BLaER1 treated with 17β-estradiol and CSF1 and Interleukin-3, amounts not matched to agents 10 nM and 100 nM (cell line): ENCODE data around the gene FOLR1.

Source experiments
- H3K27ac ChIP-seq, 11 experiments: shearing (Covaris generic); formaldehyde crosslinking; 2 replicates each; pipeline ENCODE4 v1.8.1; 2022
- H3K27me3 ChIP-seq, 11 experiments: shearing (Covaris generic); formaldehyde crosslinking; 2 replicates each; pipeline ENCODE4 v1.8.1; 2022
- H3K36me3 ChIP-seq, 11 experiments: shearing (Covaris generic); formaldehyde crosslinking; 2 replicates each; pipeline ENCODE4 v1.8.1; 2022
- H3K4me1 ChIP-seq, 10 experiments: shearing (Covaris generic); formaldehyde crosslinking; 2 replicates each; pipeline ENCODE4 v1.8.1; 2022
- H3K4me2 ChIP-seq, 11 experiments: shearing (Covaris generic); formaldehyde crosslinking; 2 replicates each; pipeline ENCODE4 v1.8.1; 2022
- H3K4me3 ChIP-seq, 10 experiments: shearing (Covaris generic); formaldehyde crosslinking; 2 replicates each; pipeline ENCODE4 v1.8.1; 2022
- H3K9ac ChIP-seq, 11 experiments: shearing (Covaris generic); formaldehyde crosslinking; 2 replicates each; pipeline ENCODE4 v1.8.1; 2022
- H3K9me3 ChIP-seq, 11 experiments: shearing (Covaris generic); formaldehyde crosslinking; replicated peaks in 1 of 11; 2 replicates each; pipeline ENCODE4 v1.8.1; 2022
- H4K20me1 ChIP-seq, 11 experiments: shearing (Covaris generic); formaldehyde crosslinking; 2 replicates each; pipeline ENCODE4 v1.8.1; 2022
- Cebpa-rat ChIP-seq, 11 experiments: shearing (Covaris generic); IDR thresholded peaks; 2 replicates each; pipeline ENCODE4 v1.8.1; 2022

The FOLR1 gene

GRCh38 chr11:72235351-72236057 lies 43.6 kb downstream of the FOLR1 start:
- Histone ChIP-seq H4K20me1 (peaks cover 69 to 100% (median 88%) of the 10 kb centered on the region in 11 experiments), H3K4me2 (peak overlapping the region in 1 of 11 experiments; percentile 68; a peak in 1 of 22 replicates), H3K9ac (peak overlapping the region in 2 of 11 experiments; percentile 15 to 48; a peak in 1 of 22 replicates), H3K9me3 (no peaks in the 10 kb centered on the region), H3K4me1 (peaks cover 47 to 79% (median 61%) of the 10 kb centered on the region in 10 experiments), H3K36me3 (peaks cover 81 to 87% (median 84%) of the 10 kb centered on the region in 11 experiments), H3K4me3 (no peak overlapping the region), H3K27ac (no peak overlapping the region), H3K27me3 (peaks cover 26 to 39% (median 33%) of the 10 kb centered on the region in 11 experiments)
- TF ChIP-seq Cebpa-rat (IDR thresholded peaks at IDR 0.05) = no peak

- Histone ChIP-seq H3K4me3 (no peak overlapping the region), H3K27me3 (peaks cover 32 to 46% (median 39%) of the 10 kb centered on the region in 11 experiments), H3K9ac (peak overlapping the region in 1 of 11 experiments; percentile 12; a peak in 1 of 22 replicates), H3K9me3 (no peaks in the 10 kb centered on the region), H3K36me3 (peaks cover 75 to 80% (median 77%) of the 10 kb centered on the region in 11 experiments), H3K27ac (no peak overlapping the region), H3K4me2 (no peak overlapping the region), H4K20me1 (peaks cover 72 to 98% (median 84%) of the 10 kb centered on the region in 11 experiments), H3K4me1 (peaks cover 48 to 73% (median 63%) of the 10 kb centered on the region in 10 experiments)
- no peak for TF ChIP-seq Cebpa-rat (IDR thresholded peaks at IDR 0.05)
Measured at GRCh38 chr11:72236083-72236697, 44.2 kb downstream of the FOLR1 start.

GRCh38 chr11:72236774-72237111 lies 44.8 kb downstream of the FOLR1 start:
- 0 out of 22 replicates have a peak, but pooled peaks cover 0 to 2% (median 0%) of the 10 kb centered on the region in 11 experiments for H3K9me3 ChIP-seq
- H3K4me2 ChIP-seq = no peak overlapping the region
- H3K27ac ChIP-seq = no peak overlapping the region
- H3K27me3 ChIP-seq = peaks cover 38 to 52% (median 45%) of the 10 kb centered on the region in 11 experiments
- no peak for TF ChIP-seq Cebpa-rat (IDR thresholded peaks at IDR 0.05)
- peaks cover 70 to 92% (median 79%) of the 10 kb centered on the region in 11 experiments for H4K20me1 ChIP-seq
- no peak overlapping the region for H3K4me3 ChIP-seq
- H3K36me3 ChIP-seq = peaks cover 69 to 74% (median 71%) of the 10 kb centered on the region in 11 experiments
- no peak overlapping the region for H3K9ac ChIP-seq
- peaks cover 48 to 68% (median 59%) of the 10 kb centered on the region in 10 experiments for H3K4me1 ChIP-seq

- no peak for TF ChIP-seq Cebpa-rat (IDR thresholded peaks at IDR 0.05)
- Histone ChIP-seq H3K4me2 (no peak overlapping the region), H3K36me3 (peaks cover 63 to 69% (median 65%) of the 10 kb centered on the region in 11 experiments), H3K9me3 (peaks cover 0 to 8% (median 5%) of the 10 kb centered on the region in 11 experiments; a peak in 9 of 22 replicates), H3K27me3 (peaks cover 43 to 58% (median 51%) of the 10 kb centered on the region in 11 experiments), H3K9ac (no peak overlapping the region), H3K27ac (no peak overlapping the region), H3K4me1 (peaks cover 46 to 62% (median 55%) of the 10 kb centered on the region in 10 experiments), H3K4me3 (no peak overlapping the region), H4K20me1 (peaks cover 64 to 87% (median 75%) of the 10 kb centered on the region in 11 experiments)
Measured at GRCh38 chr11:72237112-72237931, 45.4 kb downstream of the FOLR1 start.

GRCh38 chr11:72238040-72238450 lies 46.1 kb downstream of the FOLR1 start:
- peaks cover 56 to 61% (median 58%) of the 10 kb centered on the region in 11 experiments for H3K36me3 ChIP-seq
- no peak overlapping the region for H3K9ac ChIP-seq
- TF ChIP-seq Cebpa-rat (IDR thresholded peaks at IDR 0.05) = no peak
- H3K4me2 ChIP-seq = peak overlapping the region in 4 of 11 experiments; percentile 89 to 95 (median 92); a peak in 5 of 22 replicates
- H3K4me3 ChIP-seq = no peak overlapping the region
- peaks cover 48 to 65% (median 58%) of the 10 kb centered on the region in 11 experiments for H3K27me3 ChIP-seq
- H3K4me1 ChIP-seq = peaks cover 39 to 55% (median 48%) of the 10 kb centered on the region in 10 experiments
- H3K9me3 ChIP-seq = peaks cover 4 to 15% (median 12%) of the 10 kb centered on the region in 11 experiments
- peaks cover 57 to 79% (median 73%) of the 10 kb centered on the region in 11 experiments for H4K20me1 ChIP-seq
- no peak overlapping the region for H3K27ac ChIP-seq

GRCh38 chr11:72238492-72239312 lies 46.8 kb downstream of the FOLR1 start:
- peaks cover 10 to 21% (median 18%) of the 10 kb centered on the region in 11 experiments for H3K9me3 ChIP-seq
- H3K27me3 ChIP-seq = peaks cover 54 to 71% (median 65%) of the 10 kb centered on the region in 11 experiments
- H3K4me2 ChIP-seq = peak overlapping the region in 9 of 11 experiments; percentile 82 to 95 (median 89); a peak in 18 of 22 replicates
- H3K4me1 ChIP-seq = peaks cover 32 to 48% (median 42%) of the 10 kb centered on the region in 10 experiments
- peak overlapping the region in 5 of 11 experiments; percentile 56 to 80 (median 66); a peak in 8 of 22 replicates for H3K9ac ChIP-seq
- no peak for TF ChIP-seq Cebpa-rat (IDR thresholded peaks at IDR 0.05)
- H3K4me3 ChIP-seq = peak overlapping the region in 4 of 10 experiments; percentile 49 to 68 (median 57); a peak in 8 of 20 replicates
- H3K27ac ChIP-seq = no peak overlapping the region
- H3K36me3 ChIP-seq = peaks cover 49 to 56% (median 52%) of the 10 kb centered on the region in 11 experiments
- peaks cover 50 to 73% (median 67%) of the 10 kb centered on the region in 11 experiments for H4K20me1 ChIP-seq

- Histone ChIP-seq H3K27me3 (peaks cover 61 to 78% (median 71%) of the 10 kb centered on the region in 11 experiments), H3K4me3 (peak overlapping the region; percentile 36 to 68 (median 53)), H3K4me1 (peaks cover 25 to 41% (median 35%) of the 10 kb centered on the region in 10 experiments), H3K36me3 (peaks cover 43 to 49% (median 45%) of the 10 kb centered on the region in 11 experiments), H3K9me3 (peaks cover 15 to 28% (median 25%) of the 10 kb centered on the region in 11 experiments), H3K9ac (peak overlapping the region in 10 of 11 experiments; percentile 42 to 80 (median 60); a peak in 19 of 22 replicates), H3K4me2 (peak overlapping the region; percentile 82 to 95 (median 89)), H4K20me1 (peaks cover 44 to 66% (median 60%) of the 10 kb centered on the region in 11 experiments), H3K27ac (peak overlapping the region in 3 of 11 experiments; percentile 33 to 51 (median 45); a peak in 6 of 22 replicates)
- TF ChIP-seq Cebpa-rat (IDR thresholded peaks at IDR 0.05) = no peak
Measured at GRCh38 chr11:72239313-72239848, 47.4 kb downstream of the FOLR1 start.
